Cerebellar cortex (tissue), 1 donor: Measurements from ENCODE around the gene UMAD1.

Experiments used
- DNase-seq: peaks from one replicate; pipeline ENCODE4 v3.0.0-alpha.2; 2015; ENCODE audit warnings: low spot score

Gene UMAD1

DNA sequence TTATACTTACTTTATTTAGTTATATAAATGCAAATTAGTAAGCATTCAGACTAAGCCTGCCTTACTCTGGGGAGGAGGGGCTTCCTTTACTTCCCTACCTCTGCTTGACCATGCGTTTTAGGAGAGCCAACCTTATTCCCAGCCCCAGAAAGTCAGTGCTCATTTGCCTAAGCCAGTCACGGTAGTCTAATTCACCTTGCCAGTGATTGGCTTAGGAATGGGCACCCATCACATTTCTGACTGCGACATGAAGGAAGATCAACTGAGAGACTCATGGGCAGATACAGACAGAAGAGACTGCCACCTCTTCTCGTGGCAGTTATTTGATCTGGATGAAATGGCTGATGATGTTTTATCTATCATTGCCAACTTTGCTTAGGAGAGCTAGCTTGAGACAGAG is 48.4 kb downstream of the UMAD1 start:
- DNase-seq, result no peak

DNA sequence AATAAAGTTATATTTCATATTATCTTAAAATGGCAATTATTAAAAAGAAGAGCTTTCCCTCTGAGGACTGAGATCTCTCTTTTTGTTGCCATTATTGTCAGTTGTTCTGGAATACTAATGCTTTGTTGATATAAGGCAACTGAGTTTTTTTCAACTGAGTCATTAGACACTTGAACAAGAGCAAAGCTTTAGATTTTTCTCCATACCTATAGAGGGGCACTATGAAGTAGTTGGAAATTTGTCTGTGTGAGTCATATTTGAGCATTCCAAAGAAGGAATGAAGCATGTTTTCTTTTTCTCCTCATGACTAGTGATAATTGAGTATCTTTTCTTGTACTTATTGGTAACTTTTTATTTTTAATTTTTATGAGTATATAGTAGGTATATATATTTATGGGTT is 53.3 kb downstream of the UMAD1 start:
- no peak for DNase-seq

DNA sequence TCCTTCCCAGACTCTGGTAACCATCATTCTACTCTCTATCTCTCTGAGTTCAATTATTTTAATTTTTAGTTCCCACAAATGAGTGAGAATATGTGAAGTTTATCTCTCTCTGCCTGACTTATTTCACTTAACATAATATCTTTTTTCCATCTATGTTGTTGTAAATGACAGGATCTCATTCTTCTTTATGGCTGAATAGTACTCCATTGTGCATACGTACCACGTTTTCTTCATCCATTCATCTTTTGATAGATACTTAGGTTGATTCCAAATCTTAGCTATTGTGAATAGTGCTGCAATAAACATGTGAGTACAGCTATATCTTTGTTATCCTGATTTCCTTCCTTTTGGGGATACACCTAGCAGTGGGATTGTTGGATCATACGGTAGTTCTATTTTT is 54.0 kb downstream of the UMAD1 start:
- no peak for DNase-seq

DNA sequence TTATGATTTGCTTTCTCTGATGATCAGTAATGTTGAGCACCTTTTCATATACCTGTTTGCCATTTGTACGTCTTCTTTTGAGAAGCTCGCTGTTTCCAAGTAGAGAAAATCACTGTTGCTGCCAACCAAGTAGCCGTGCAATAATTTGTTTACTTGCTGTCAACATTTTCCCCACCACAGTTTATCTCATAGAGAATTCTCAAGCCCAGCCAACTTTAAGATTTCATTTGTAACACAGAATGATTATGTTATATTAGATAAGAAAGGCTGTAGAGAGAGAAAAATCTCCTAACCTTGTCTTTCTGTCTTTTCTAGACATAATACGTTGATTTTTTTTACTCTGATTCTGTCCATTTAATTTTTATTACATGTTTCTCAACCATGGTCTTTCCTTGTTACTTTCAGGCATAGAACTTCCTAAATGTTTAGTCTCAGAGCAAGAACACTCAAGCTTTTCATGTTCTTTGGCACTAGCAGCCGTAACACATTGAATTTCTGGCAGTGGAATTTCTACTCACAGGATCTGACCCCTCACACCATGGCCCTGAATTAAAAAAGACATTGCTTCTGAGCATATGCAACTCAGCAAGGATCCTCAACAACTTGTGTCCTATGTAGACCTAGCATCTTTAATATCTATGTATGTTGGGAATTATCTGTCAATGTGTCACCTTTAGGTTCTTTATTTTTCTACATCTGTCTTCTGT is 54.7 kb downstream of the UMAD1 start:
- peak; percentile 42 for DNase-seq

DNA sequence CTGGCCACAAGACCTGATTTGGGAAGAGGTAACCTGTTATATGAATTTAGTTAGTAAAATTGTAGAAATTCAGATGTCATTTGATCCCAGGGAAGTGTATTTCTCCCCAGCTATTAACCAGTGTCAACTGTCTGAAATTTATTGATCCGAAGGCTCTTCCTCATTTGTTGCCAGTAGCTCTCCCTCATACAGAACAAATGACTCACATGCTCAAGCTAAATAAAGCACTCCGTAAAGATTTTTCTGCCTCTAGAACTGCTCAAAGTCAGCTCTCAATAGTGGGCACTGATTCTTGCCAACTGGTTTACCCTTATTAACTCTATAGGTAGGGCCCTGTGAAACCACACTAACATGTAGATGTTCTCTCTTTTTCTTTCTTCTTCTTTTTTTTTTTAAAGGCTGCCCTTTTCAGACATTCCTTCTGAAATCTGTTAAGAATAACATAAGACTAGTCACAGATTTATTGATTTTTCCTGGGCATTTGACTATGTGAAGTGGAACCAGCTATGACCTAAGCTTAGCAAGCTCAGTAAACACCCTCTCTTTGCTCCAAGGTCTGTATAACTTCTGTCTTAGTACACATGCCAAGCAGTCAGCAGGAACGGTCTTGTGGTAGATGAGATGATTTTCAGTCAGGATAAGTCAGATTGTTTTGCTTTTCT is 56.0 kb downstream of the UMAD1 start:
- no peak for DNase-seq

DNA sequence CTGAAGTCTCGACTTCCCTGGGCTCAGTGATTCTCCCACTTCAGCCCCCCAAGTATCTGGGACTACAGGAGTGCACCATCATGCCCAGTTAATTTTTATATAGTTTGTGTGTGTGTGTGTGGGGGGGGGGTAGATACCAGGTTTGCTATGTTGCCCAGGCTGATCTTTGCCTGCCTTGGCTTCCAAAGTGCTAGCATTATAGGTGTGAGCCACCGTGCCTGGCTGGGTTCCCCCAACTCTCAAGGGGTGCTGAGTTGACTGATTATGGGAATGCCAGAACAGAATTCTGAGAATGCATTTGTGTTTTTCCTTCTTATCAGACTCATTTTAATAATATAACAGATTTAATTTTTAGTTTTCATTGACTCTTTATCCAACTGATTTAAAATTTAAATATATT is 58.4 kb downstream of the UMAD1 start:
- DNase-seq, result no peak

DNA sequence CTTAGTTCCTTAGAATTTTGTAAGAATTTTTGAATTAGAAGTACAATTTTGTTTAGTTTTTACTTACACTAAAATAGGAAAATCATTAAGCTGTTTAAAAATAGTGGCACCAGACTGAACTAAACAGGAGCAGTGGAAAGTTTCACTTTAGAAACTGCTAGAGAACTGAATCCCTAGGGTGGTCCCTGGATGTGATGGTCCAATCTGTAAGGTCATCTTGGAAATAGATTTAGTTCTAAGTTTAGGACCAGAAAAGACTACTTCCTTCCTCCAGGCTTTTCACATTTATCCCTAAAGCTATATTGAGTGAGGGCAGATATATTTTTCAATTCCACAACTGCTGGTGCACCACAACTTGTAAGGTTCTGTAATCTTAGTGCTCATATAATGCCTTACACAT is 58.8 kb downstream of the UMAD1 start:
- DNase-seq, result no peak

DNA sequence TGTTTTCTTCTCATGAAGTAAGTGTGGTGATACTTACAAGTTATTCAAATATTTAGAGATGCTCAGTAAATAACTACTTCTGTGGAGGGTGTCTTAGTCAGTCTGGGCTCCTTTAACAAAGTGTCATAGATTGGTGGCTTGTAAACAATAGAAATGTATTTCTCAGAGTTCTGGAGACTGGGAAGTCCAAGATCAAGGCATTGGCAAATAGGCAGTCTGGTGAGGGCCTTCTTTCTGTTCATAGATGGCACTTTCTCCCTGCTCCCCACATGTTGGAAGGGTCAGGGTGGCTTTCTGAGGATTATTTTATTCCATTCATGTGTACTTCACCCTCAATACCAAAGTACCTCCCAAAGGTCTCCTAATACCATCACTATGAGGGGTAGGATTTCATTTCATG is 59.4 kb downstream of the UMAD1 start:
- no peak for DNase-seq

DNA sequence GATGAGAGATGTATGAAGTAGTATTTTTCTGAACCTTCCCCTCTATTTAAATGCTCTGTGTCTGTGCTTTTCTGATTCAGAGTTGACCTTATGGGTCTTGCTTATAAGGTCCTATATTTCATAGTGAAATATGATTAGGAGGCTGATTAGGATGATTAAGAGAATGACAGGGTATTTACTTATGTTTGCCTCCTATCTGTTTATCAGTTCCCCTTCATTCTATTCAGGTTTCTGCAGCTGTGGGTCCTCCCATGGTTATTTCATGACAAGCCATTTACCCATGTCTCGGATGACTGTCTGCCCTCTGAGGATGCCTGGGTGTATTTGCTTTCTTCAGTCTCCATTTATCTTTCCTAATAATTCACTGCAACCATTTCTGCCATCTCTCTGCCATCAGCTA is 61.0 kb downstream of the UMAD1 start:
- DNase-seq, result no peak

DNA sequence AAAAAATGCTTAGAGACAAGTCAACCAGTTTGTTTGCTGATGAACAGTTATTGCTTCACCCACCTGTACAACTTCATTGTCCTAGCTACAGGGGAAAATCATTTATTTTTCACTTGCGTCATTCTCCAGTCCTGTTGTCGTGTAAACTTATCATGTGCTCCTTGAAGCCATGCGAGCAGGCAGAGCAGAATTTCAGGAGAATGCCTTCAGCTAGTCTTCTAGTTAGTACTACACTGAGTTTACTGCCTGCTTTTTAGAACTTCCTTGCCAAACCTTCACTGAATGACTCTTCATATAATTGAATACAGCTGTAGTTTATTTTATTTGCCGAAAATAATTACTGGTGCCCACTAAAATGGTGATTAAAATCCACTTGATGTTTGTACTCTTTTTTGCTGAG is 62.3 kb downstream of the UMAD1 start:
- DNase-seq, result no peak

DNA sequence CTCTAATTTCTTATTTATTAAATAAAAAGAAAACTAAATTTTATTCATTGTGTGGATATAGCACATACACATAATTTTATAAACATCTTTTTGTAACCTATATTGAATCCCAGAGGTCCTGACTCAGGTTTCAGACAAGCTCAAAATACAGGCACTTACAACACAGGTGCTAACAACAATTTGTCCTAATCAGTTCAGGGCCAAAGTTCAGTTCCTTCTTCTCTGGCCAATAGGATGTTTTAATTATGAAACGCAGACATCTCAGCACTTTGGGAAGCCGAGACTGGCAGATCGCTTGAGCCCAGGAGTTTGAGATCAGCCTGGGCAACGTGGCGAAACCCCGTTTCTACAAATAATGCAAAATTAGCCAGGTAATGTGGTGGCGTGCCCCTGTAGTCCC is 62.9 kb downstream of the UMAD1 start:
- DNase-seq, result no peak

DNA sequence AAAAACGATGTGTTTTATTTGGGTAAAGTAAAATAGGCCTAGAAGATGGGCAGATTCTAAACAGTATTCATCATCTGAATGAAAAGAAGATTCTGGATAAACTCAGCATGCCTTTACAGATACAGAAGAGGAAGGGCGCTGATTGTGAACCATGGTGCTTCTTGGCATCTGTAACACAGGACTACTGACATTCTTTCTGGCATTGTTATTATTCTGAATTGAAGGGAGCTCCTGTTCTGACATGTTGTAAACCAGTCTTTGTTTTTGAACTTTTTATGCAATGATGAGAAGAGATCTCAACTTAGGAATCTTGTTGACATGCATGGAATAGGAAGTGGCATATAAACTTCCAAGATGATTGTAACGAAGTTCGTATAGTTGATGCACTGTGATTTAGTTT is 64.3 kb downstream of the UMAD1 start:
- DNase-seq, result no peak

DNA sequence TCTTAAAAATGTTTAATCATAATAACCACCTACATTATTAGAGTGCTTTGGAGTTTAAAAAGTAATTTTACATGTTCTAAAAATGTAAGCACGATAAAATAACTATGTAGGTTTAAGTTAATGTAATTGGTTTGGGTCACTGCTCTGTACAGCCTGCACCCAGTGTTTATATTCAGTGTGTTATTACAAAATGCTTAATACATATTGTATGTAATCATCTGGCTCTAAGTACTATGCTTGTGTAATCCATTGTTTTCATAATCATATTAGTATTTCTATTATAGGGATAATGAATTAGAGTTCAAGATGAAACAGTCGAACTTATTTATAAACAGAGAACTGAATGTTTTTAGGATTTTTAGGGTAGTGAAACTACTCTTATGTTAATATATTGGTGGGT is 64.8 kb downstream of the UMAD1 start:
- DNase-seq, result no peak

DNA sequence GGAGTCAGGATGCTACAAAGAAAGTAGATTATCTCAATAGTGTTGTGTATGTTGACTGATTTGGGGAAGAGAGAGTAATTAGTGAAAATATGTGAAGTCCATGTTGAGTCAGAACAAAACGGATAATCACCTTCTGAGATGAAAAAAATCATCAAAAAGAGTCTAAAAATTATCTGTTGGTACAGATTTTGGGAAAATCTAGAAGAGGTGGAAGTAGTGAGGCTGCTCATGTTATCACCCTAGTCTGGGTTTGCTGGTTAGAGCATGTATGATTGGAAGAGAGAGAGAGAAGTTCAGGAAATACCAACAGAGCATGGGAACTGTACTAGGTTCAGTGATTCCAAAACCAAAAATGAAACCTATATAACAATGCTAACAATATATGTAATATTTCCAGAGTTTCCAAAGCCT is 65.6 kb downstream of the UMAD1 start:
- no peak for DNase-seq

DNA sequence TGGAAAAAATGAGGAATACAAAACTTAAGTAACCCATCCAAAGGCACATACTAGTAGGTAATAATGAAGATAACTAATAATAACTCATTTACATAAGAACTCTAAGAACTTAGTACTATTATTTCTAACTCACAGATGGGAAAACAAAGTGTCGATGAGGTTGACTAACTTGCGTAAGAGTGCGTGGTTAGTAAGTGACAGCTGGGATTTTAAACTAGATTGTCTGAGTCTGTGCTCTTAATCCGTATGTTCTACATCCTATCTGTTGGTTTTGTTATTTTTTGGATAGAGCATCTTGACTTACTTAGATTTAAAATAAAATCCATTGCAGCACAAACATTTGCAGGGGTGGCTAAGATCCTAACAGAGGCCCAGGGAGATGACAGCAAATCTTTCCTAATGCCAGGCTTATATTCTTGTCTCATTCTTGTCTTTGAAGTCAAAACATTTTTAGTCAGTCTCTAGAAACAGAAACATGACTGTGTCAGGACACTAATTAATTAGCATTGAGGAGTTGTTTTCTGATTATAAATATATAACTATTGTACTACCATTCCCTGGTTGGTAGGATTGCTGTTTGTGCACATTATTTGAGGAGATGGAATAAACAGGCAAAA is 66.1 kb downstream of the UMAD1 start:
- DNase-seq, result no peak

DNA sequence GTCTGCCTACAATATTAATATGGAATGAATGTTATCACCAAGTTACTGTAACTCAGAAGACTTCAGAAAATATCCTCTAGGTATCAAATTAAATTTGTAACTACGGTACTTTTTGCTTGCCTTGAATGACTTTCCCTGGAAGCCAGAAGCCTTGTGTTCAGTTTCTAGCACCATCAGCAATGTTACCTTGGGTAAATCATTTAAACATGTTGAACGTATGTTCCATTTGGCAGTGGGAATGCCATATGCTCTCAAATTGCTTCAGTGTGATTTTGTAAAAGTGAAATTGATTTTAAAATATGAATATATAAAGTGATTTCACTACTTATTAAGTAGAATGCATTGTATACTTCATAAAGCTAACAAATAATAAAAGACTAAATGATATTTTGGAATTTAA is 66.7 kb downstream of the UMAD1 start:
- DNase-seq, result no peak

DNA sequence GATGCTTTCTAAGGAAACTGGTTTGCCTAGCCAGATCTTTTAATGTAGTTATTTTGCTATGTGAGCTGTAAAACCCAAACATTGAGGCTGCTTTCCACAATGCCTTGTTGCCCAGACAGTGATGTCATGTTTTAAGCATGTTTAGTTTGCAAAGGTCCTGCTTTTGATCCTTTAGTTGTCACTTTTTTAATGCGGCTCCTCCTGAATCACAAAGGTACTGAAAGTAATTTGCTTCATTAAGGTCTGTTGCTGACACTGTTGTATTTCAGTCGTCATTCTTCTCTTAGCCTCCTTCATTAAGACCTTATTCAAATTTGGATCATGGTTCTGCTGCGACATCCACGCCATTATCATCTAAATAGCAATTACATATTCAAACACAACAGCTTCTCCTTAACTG is 67.3 kb downstream of the UMAD1 start:
- no peak for DNase-seq

DNA sequence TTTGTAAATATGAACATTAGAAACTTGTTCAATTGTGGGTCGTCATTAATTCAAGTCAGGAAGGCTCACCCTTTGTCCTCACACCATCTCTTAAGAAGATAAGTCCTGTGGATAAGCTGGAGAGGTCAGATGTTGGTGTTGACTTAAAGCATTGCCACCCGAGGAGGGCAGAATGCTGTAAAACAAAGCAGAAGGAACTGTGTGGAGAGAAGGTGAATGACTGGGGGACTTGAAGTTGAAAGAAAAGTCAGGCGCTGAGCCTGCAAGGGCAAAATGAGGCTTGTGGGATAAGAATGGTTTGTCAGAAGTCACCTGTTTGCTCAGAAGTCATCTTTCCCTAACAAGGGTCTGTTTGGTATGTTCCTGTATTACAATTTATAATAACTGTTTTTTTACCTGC is 68.7 kb downstream of the UMAD1 start:
- DNase-seq, result no peak

DNA sequence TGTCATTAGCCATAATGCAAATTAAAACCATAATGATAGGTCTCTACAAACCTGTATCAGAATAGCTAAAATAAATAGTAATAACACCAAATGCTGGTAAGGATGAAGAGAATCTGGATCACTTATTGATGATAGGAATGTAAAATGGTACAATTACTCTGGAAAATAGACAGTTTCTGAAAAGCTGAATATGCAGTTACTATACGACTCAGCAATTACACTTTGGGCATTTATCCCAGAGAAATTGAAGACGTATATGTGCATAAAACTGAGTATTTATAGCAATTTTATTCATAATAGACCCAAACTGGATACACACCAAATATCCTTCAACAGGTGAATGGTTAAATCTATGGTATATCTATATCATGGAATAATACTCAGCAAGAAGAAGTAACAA is 69.9 kb downstream of the UMAD1 start:
- no peak for DNase-seq

DNA sequence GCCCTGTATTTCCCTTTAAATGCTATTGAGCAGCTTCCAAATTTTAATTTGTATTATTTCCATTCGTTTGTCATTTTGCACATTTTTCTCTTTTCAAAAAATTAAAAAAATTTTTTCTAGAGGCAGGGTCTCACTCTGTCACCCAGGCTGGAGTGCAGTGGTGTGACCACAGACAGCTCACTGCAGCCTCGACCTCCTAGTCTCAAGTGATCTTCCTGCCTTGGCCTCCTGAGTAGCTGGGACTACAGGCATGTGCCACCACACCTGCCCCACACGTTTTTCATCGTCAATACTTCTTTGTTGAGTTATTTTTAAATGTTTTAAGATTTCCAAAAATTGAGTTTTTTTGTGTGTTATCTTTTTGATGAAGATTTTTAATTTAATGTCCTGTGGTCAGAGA is 73.2 kb downstream of the UMAD1 start:
- no peak for DNase-seq

DNA sequence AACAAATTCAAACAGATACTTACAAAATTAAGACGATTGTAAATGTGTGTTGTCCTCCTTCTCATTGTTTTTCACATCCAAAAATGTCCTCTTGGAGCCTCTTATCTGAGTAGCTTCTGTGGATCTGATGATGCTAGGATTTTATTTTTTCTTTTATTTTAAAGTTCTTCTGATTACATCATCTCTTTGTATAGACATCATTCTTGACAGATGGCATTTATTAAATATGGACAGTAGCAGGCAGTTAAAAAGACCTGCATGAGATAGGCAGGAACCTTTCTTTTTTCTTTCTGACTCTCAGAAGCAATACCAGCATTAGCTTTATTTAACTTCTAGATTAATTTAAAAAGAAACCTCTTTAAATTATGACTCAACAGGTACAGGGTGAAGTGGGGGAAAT is 77.9 kb downstream of the UMAD1 start, which contains the start of gene RPA3:
Gene RPA3, minus strand, starts transcription at position 116 of the 400 bp plus-strand sequence. CDS start 78,189 bp downstream, outside the sequence.
- DNase-seq, result no peak

DNA sequence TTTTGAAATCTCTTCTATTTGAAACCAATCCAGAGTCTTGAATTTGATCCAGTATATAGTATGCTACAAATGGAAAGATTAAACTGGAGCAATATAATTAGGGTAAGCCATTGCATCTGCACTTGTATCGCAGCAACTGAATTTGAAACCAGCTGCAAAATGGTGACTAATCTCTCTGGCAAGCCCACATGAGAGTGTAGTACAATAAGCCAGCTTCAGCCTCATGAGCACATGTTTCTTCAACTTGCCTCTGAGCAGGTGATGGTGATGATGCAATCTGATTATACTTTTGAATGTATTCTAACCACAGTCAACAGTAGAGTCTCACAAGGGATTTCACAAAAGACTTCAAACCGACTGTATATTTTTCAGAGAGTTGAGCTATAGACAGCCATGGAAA is 78.7 kb downstream of the UMAD1 start:
- DNase-seq, result no peak

DNA sequence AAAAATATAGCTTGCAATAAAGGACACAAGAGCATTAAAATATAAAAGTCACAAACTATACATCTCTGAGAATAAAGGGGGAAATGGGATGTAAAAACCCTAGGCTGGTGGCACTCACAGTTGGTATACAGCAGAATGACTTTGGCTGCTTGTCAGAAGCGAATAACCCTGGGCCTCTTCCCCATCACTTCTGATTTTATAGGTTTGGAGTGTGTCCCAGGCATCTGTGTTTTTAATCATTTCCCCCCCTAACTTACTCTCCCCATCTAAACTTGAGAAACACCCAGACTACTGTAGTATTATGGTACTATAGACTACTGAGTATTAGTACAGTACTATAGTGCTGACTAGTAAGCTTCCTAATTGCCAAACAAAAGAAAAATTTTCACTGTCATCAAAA is 79.6 kb downstream of the UMAD1 start:
- DNase-seq, result no peak
